Spinal cord (tissue), 10 donors: ENCODE results near the gene NARF. TPM values are rescaled to one million over a fixed set of nuclear protein-coding genes. Genes with fewer than 3 reads are reported as not detected.

Source experiments
- DNase-seq, 6 donors: peaks; one replicate each; pipeline versions ENCODE4 v3.0.0 to v3.0.0-alpha.2; 2013 to 2015; ENCODE audit warnings: low spot score in 6 of 6, low read depth in 4 of 6
- H3K27ac ChIP-seq: one replicate; pipeline ENCODE4 v1.5.1; 2013; ENCODE audit warnings: low read depth, low read length, control low read depth
- H3K27me3 ChIP-seq: one replicate; pipeline ENCODE4 v1.6.1; 2013; ENCODE audit warnings: low read length; ENCODE audit not compliant: control insufficient read depth, insufficient read depth
- H3K36me3 ChIP-seq: one replicate; pipeline ENCODE4 v1.6.1; 2013; ENCODE audit warnings: low read length; ENCODE audit not compliant: control insufficient read depth, insufficient read depth
- H3K4me1 ChIP-seq: one replicate; pipeline ENCODE4 v1.6.1; 2013; ENCODE audit warnings: low read length; ENCODE audit not compliant: control insufficient read depth, insufficient read depth
- H3K4me3 ChIP-seq: one replicate; pipeline ENCODE4 v1.5.1; 2013; ENCODE audit warnings: low read depth, low read length, control low read depth
- H3K9me3 ChIP-seq: one replicate; pipeline ENCODE4 v1.6.1; 2013; ENCODE audit warnings: low read length; ENCODE audit not compliant: control insufficient read depth, insufficient read depth
- WGBS: methylation state at CpG from one replicate; pipeline ENCODE4 v1.1.5; 2013; ENCODE audit warnings: missing lambda C conversion rate; ENCODE audit not compliant: insufficient coverage; 5-methylcytosine and 5-hydroxymethylcytosine counted together
- polyA plus RNA-seq, 2 donors: library from polyadenylated mRNA; unstranded; fragments of 120-200 nt; gene quantifications; one replicate each; pipeline ENCODE4 v1.2.1, GENCODE V29; 2013; ENCODE audit not compliant: insufficient read length in 2 of 2
- total RNA-seq, 2 donors: library from RNA; depleted of rRNA in 1 of 2; stranded (reverse); fragments of 120-200 nt in 1 of 2; fragments of >200 nt in 1 of 2; gene quantifications; one replicate each; pipeline versions ENCODE4 v1.2.3 to v1.2.4, GENCODE V29; 2013 to 2014
- donor health status: healthy.

Gene NARF
- total and polyA plus RNA-seq, 4 donors: 31.1 to 124 (median 75.9) TPM

DNA sequence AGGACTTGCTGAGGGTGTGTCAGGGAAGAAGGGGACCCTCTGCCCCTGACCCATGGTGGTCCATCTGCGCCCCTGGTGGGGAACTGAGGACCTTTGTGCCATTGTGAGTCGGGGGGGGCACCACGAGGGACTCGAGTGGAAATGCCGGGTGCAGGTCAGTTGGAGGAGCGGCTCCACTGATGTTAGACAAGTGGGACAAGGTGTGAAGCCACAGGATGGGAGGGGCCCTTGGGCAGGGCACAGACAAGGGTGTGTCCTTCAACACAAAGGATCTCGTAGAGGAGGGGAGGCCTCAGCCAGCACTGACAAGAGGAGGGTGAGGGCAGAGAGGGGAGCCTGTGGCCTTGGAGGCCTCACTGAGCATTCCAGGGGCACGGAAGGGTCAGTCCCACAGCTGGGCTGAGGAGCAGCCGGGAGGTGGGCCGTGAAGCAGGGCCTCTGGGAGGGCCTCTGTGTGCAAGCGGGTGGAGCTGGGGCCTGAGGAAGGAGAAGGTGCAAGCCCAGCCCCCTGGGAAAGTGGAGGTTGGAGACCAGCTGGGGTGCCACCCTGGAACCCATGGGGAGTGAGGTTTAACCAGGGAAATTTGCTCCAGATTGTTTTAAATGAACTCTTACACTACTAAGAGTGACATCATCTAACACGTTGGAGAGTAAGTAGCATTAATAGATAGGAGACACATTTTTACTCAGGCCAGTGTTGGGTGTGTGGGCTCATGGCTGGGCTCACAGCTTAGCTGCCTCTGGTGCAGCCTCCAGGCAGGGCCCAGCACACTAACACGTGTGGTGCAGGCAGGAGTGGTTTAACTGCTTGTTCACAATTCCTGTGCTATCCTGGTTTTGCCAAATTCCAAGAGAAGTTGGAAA is 27.9 kb downstream of the NARF start:
- WGBS: 82% methylated on average over 13 of the region's 13 CpGs
- H3K27me3 ChIP-seq: no peaks in the 10 kb centered on the region
- no peaks in the 10 kb centered on the region for H3K9me3 ChIP-seq
- no peak overlapping the region for H3K27ac ChIP-seq
- peaks cover 23% of the 10 kb centered on the region for H3K4me1 ChIP-seq
- H3K4me3 ChIP-seq: no peak overlapping the region
- peaks cover 92% of the 10 kb centered on the region for H3K36me3 ChIP-seq
- no peak for DNase-seq

DNA sequence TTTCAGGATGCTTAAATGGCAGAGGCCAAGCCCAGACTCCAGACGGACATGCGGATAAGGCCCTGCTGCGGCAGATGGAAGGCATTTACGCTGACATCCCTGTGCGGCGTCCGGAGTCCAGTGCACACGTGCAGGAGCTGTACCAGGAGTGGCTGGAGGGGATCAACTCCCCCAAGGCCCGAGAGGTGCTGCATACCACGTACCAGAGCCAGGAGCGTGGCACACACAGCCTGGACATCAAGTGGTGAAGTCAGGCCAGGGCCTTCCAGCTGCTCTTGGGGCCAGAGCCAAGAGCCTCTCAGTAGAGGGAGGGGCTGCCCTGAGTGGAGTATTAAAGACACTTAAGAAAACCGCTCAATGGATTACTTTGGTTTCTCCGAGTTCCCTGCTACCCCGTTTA is 29.4 kb downstream of the NARF start:
- no peaks in the 10 kb centered on the region for H3K27me3 ChIP-seq
- no peak overlapping the region for H3K27ac ChIP-seq
- DNase-seq: peak in 1 of 6 donors; percentile 35
- H3K4me1 ChIP-seq: peaks cover 23% of the 10 kb centered on the region
- H3K9me3 ChIP-seq: no peaks in the 10 kb centered on the region
- peaks cover 83% of the 10 kb centered on the region for H3K36me3 ChIP-seq
- 88% methylated on average over 10 of the region's 14 CpGs for WGBS
- H3K4me3 ChIP-seq: no peak overlapping the region

DNA sequence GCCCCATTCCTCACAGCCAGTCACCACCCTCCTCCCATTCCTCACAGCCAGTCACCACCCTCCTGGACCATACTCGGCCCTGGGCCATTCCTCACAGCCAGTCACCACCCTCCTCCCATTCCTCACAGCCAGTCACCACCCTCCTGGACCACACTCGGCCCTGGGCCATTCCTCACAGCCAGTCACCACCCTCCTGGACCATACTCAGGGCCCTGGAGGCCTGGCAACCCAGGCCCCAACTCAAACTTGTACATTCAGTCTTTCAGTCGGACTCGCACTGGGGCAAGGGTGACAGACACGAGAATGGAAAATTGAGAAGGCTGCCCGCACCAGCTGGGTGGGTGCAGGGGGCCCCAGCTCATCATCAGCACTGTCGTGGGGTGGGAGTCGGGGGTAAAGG is 30.6 kb downstream of the NARF start:
- peak overlapping the region; percentile 33 for H3K27ac ChIP-seq

DNA sequence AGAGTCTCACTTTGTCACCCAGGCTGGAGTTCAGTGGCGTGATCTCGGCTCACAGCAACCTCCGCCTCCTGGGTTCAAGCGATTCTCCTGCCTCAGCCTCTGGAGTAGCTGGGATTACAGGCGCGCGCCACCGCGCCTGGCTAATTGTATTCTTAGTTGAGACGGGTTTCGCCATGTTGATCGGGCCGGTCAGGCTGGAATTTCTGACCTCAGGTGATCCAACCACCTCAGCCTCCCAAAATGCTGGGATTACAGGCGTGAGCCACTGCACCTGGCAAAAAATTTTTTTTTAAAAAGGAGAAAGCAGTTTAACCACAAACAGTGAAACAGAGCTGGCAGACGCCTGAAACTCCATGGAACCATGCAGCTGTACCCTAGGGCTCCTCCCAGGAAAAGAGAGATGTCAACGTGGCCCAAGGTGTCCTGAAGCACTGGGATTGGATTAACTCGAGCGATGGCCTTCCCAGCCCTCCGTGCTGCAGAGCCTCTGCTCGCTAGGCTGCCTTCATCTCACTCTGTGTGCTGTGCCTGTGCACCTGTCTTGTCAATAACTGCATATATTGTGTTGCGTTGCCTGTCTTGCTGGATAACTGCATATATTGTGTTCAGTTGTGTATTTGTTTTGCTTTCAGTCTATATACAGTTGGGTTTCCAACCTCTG is 31.4 kb downstream of the NARF start:
- Histone ChIP-seq H3K27me3 (no peaks in the 10 kb centered on the region), H3K4me1 (peaks cover 30% of the 10 kb centered on the region), H3K4me3 (no peak overlapping the region), H3K36me3 (peaks cover 64% of the 10 kb centered on the region), H3K27ac (no peak overlapping the region), H3K9me3 (no peaks in the 10 kb centered on the region)
- 87% methylated on average over 13 of the region's 21 CpGs for WGBS
- no peak for DNase-seq

More for the DNA sequence above, 30.6 kb downstream of the NARF start:
- DNase-seq: peak in 2 of 6 donors; percentile 38 to 79
- peaks cover 72% of the 10 kb centered on the region for H3K36me3 ChIP-seq
- 51% methylated on average over 6 of the region's 8 CpGs for WGBS
- no peak overlapping the region for H3K4me3 ChIP-seq
- H3K4me1 ChIP-seq: peaks cover 26% of the 10 kb centered on the region
- H3K27me3 ChIP-seq: no peaks in the 10 kb centered on the region
- no peaks in the 10 kb centered on the region for H3K9me3 ChIP-seq

DNA sequence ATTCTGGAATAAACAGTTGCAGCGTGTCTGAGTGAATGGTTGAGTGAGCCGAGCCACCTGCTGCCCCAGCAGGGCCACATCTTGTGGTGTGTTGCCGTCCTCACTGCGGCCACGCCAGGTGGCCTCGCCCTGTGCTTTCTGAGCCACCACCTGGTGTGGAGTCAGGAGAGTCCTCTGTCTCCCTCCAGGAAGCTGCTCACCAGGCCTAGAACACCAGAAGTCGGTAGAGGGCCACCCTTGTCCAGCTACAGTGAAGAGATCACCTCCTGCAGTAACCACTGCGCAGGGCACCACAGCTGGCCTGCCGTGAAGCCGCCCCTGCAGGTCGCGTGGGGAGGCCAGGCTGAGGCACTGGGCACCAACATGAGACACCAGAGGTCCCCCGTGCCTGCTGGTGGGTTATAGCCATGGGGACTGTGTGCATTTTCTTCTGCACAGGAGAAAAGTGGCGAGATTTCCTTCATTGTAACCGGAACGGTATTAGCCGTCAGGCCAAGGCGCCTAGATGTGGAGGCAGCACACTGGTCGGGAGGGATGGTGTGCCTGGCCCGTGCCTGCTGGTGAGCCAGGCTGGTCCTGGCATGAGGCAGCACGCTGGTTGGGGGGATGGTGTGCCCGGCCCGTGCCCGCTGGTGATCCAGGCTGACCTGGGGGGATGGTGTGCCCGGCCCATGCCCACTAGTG is 32.1 kb downstream of the NARF start:
- no peak overlapping the region for H3K27ac ChIP-seq
- peaks cover 57% of the 10 kb centered on the region for H3K36me3 ChIP-seq
- WGBS: 92% methylated on average over 24 of the region's 25 CpGs

DNA sequence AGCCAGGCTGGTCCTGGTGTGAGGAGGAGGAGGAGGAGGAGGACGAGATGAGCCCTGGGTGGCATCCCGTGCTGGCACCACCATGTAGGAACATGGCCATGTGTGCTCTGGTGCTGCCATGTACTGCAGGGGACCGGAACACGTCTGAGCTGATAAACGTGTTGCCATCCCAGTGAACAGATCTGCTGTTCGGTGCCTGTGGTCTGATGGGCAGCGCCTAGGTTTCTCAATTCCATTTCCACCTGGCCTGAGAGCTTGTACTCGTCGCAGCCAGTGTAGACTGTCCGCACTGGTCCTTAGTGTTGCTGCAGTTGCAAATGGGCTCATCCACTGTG is 32.6 kb downstream of the NARF start:
- no peaks in the 10 kb centered on the region for H3K27me3 ChIP-seq
- 92% methylated on average over 10 of the region's 10 CpGs for WGBS
- no peak overlapping the region for H3K4me3 ChIP-seq
- DNase-seq: no peak
- no peak overlapping the region for H3K27ac ChIP-seq
- H3K36me3 ChIP-seq: peaks cover 52% of the 10 kb centered on the region
- no peaks in the 10 kb centered on the region for H3K9me3 ChIP-seq
- H3K4me1 ChIP-seq: peaks cover 36% of the 10 kb centered on the region

More for the DNA sequence above, 32.1 kb downstream of the NARF start:
- H3K27me3 ChIP-seq: no peaks in the 10 kb centered on the region
- H3K4me1 ChIP-seq: peaks cover 30% of the 10 kb centered on the region
- DNase-seq: no peak
- no peaks in the 10 kb centered on the region for H3K9me3 ChIP-seq
- H3K4me3 ChIP-seq: no peak overlapping the region

DNA sequence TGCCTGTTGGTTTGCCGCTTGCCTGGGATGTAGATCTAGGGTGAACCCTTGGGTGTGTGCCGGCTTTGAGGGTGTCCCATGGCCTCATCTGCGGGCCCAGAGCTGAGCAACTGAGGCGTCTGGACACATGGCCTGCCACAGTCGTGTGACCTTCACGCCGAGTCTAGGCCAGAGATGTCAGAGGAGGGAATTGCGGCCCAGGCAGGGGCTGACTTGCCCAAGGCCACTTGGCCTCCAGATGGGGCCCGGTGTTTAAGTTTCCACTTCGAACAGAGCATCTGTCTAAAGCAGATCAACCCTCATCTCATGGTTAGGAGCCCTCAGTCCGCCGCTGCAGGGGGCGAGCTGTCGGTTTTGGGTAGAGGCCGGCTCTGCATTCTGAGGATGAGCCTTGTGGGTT is 33.0 kb downstream of the NARF start:
- Histone ChIP-seq H3K36me3 (peaks cover 48% of the 10 kb centered on the region), H3K27ac (no peak overlapping the region), H3K27me3 (no peaks in the 10 kb centered on the region), H3K9me3 (no peaks in the 10 kb centered on the region), H3K4me3 (no peak overlapping the region), H3K4me1 (peaks cover 39% of the 10 kb centered on the region)
- 85% methylated on average over 15 of the region's 15 CpGs for WGBS
- DNase-seq: no peak

DNA sequence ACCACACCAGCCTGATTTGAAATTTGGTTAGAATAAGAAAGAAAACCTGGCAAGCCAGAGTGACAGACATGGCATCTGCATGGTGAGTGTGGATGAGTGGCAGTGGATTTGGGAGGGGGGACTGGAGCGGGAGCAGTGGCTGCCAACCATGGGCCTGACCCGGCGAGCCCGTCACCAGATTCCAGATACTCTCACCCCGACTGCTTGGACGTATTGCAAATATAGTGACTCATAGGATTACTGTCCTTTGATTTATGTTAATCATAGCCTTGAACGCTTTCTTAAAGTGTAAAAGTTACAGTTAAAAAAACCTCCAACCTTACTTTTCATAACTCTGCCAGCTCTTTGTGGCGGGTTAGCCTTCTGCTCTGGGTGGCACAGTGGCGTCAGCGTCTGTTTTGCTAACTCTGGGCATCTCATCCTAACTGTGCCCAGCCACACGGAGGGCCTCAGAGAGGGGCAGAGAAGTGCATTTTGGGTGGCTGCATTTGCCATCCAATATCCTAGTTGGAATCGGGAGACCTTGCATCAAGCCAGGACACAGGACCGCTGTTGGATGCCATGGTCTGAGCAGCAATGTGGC is 34.2 kb downstream of the NARF start:
- DNase-seq: no peak
- no peaks in the 10 kb centered on the region for H3K9me3 ChIP-seq
- H3K4me3 ChIP-seq: no peak overlapping the region
- H3K36me3 ChIP-seq: peaks cover 36% of the 10 kb centered on the region
- WGBS: 96% methylated on average over 4 of the region's 13 CpGs
- H3K27ac ChIP-seq: no peak overlapping the region
- no peaks in the 10 kb centered on the region for H3K27me3 ChIP-seq
- H3K4me1 ChIP-seq: peaks cover 46% of the 10 kb centered on the region

DNA sequence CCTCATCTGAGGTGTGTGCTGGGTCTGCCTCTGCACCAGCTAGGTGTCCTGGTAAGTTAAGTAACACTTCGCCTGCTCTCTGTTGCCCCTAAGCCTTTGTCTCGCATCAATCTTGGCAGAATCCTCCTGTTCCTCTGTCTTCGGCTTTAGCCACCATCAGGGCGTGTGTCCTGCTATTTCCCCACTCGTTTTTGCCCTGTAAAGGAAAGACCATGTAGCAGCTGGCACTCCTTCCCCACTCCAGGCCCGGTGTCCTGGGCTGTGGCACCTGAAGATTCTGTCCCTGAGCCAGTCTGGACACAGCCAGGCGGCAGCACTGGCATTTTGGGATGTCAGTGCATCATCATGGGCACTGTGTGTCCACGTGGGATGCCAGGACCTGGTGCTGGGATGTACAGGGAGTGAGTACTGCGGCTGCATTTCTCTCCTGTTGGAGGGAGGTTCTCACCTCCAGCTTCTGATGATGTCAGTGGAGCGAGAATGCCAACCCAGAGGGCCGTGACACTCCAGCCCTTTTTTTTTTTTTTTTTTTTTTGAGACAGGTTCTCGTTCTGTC is 34.8 kb downstream of the NARF start:
- peaks cover 47% of the 10 kb centered on the region for H3K4me1 ChIP-seq
- H3K36me3 ChIP-seq: peaks cover 30% of the 10 kb centered on the region
- no peak overlapping the region for H3K27ac ChIP-seq
- H3K4me3 ChIP-seq: no peak overlapping the region
- no peak for DNase-seq
- H3K27me3 ChIP-seq: no peaks in the 10 kb centered on the region
- H3K9me3 ChIP-seq: no peaks in the 10 kb centered on the region
- 87% methylated on average over 10 of the region's 12 CpGs for WGBS
